Nephron (organoid): ENCODE data around the gene CHCHD1.

Experiments used
- H3K27ac Mint-ChIP-seq, 3 experiments: 2 replicates each; pipeline ENCODE4 v1.8.0; 2020; ENCODE audit warnings: mixed read lengths in 3 of 3, mild to moderate bottlenecking in 2 of 3, moderate library complexity in 1 of 3
- H3K27me3 Mint-ChIP-seq: 2 replicates; pipeline ENCODE4 v1.8.0; 2021; ENCODE audit warnings: low read depth, mild to moderate bottlenecking, moderate library complexity, mixed read lengths
- H3K36me3 Mint-ChIP-seq: 2 replicates; pipeline ENCODE4 v1.8.0; 2020; ENCODE audit warnings: low read depth, mixed read lengths
- H3K4me1 Mint-ChIP-seq: 2 replicates; pipeline ENCODE4 v1.8.0; 2020; ENCODE audit warnings: mixed read lengths
- H3K4me3 Mint-ChIP-seq, 3 experiments: 2 replicates each; pipeline ENCODE4 v1.8.0; 2020; ENCODE audit warnings: mild to moderate bottlenecking in 3 of 3, mixed read lengths in 3 of 3, moderate library complexity in 2 of 3
- H3K9me3 Mint-ChIP-seq: 2 replicates; pipeline ENCODE4 v1.8.0; 2020; ENCODE audit warnings: mixed read lengths
- TF ChIP-seq, protein P1 (sequence below), 3 experiments: fragments of 200-600 bp; sonication (generic); IDR thresholded peaks; one replicate each; pipeline ENCODE4 v1.5.0; 2021; ENCODE audit warnings: antibody characterized with exemption in 3 of 3; ENCODE audit not compliant: unreplicated experiment in 3 of 3

Gene CHCHD1

DNA sequence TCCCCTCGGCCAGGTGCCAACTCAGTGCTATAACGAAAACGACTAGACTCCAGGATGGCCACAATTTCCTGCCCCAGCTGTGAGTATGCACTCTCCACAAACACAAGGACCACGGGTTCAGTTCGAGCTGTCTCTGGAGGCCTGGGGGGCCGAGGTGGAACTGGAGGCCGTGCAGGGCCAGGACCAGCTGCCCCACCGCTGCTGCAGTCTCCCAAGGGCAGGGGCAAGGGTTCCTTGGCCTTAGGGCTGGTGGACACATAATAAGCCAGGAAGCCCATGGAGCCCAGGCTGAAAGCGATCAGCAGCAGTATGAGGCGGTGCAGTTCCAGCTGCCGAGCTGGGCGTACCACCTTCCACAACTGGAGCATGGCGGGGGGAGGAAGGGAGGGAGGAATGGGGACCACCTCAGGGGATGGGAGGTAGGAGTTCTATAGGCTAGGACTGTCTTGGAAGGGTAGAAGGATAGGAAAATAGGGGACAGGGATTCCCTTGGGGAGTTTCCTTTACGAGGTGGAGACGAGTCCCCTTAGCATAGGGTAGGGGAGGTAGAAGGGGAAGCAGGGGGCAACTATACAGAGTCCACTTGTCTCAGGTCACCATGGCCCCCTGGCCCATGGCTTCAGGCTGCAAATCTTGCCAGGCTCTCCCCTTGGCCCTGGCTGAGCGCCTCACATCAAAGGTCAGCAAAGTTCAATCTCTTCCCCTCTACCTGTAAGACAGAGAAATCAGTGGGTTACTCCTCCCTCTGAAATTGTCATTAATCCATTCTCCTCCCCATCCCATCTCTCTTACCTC, 26.4 kb downstream of the CHCHD1 start:
- TF ChIP-seq, protein P1, sequence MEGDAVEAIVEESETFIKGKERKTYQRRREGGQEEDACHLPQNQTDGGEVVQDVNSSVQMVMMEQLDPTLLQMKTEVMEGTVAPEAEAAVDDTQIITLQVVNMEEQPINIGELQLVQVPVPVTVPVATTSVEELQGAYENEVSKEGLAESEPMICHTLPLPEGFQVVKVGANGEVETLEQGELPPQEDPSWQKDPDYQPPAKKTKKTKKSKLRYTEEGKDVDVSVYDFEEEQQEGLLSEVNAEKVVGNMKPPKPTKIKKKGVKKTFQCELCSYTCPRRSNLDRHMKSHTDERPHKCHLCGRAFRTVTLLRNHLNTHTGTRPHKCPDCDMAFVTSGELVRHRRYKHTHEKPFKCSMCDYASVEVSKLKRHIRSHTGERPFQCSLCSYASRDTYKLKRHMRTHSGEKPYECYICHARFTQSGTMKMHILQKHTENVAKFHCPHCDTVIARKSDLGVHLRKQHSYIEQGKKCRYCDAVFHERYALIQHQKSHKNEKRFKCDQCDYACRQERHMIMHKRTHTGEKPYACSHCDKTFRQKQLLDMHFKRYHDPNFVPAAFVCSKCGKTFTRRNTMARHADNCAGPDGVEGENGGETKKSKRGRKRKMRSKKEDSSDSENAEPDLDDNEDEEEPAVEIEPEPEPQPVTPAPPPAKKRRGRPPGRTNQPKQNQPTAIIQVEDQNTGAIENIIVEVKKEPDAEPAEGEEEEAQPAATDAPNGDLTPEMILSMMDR (IDR thresholded peaks at IDR 0.05; ENCODE audit: unreplicated experiment in 3 of 3) = no peak
- Mint-ChIP-seq H3K36me3 (peaks cover 43% of the 10 kb centered on the region), H3K9me3 (no peaks in the 10 kb centered on the region), H3K4me1 (peaks cover 19% of the 10 kb centered on the region), H3K27ac (no peak overlapping the region), H3K27me3 (no peaks in the 10 kb centered on the region), H3K4me3 (peak overlapping the region in 2 of 3 experiments; percentile 53 to 89)

DNA sequence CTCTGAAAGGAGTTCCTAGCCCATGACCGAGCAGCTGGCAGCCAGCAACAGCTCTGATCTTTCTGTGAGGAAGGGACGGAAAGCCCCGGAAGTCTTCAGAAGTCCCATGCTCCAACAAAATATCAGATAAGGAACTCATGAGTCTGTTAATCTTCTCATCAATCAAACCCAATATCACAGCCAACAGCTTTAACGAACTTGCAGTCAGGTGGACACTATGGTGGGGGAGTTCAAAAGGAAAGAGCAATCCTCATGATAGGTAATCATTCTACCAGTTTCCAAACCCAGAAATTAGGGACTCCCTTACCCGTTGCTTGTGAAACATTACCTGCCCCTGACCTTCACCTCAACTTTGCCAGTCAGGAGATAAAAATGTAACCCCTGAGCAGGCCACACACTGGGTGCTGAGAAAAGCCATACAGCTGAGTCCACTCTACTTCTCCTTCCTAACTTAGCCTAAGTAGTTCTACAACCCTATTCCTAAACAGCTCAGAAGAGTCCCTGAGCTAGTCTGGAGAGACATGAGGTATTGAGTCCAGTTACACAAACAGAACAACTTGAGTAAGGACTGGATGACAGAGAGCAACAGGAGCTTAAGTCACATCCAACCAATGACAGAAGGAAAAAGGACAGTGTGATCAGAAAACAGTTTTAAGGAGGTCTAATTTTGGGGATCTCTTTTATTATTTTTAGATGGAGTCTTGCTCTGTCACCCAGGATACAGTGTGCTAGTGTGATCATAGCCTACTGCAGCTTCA, 27.4 kb downstream of the CHCHD1 start:
- H3K4me3 Mint-ChIP-seq = peak overlapping the region; percentile 74 to 92 (median 89)
- peaks cover 19% of the 10 kb centered on the region for H3K4me1 Mint-ChIP-seq
- peak overlapping the region in 2 of 3 experiments; percentile 47 to 49 for H3K27ac Mint-ChIP-seq
- TF ChIP-seq, protein P1 (IDR thresholded peaks at IDR 0.05; ENCODE audit: unreplicated experiment in 3 of 3) = no peak
- no peaks in the 10 kb centered on the region for H3K27me3 Mint-ChIP-seq
- no peaks in the 10 kb centered on the region for H3K9me3 Mint-ChIP-seq
- peaks cover 34% of the 10 kb centered on the region for H3K36me3 Mint-ChIP-seq

DNA sequence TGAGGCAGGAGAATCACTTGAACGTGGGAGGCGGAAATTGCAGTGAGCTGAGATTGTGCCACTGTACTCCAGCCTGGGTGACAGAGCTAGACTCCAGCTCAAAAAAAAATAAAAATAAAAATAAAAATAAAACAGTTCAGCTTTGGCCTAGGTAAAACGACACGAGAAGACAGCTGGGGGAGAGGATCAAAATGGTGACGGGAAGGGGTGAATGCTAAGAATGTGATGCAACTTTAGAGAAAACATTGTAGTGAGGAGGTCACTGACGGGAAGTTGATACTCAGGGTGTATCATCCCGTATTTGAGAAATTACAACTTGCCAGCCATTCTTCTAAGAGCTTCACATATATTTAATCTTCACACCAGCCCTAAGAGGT, 28.5 kb downstream of the CHCHD1 start:
- Mint-ChIP-seq H3K27me3 (no peaks in the 10 kb centered on the region), H3K36me3 (peaks cover 34% of the 10 kb centered on the region), H3K9me3 (no peaks in the 10 kb centered on the region), H3K27ac (peak overlapping the region; percentile 55 to 80 (median 68)), H3K4me1 (peaks cover 19% of the 10 kb centered on the region), H3K4me3 (peak overlapping the region; percentile 83 to 92 (median 89))
- TF ChIP-seq, protein P1 (IDR thresholded peaks at IDR 0.05; ENCODE audit: unreplicated experiment in 3 of 3) = no peak

DNA sequence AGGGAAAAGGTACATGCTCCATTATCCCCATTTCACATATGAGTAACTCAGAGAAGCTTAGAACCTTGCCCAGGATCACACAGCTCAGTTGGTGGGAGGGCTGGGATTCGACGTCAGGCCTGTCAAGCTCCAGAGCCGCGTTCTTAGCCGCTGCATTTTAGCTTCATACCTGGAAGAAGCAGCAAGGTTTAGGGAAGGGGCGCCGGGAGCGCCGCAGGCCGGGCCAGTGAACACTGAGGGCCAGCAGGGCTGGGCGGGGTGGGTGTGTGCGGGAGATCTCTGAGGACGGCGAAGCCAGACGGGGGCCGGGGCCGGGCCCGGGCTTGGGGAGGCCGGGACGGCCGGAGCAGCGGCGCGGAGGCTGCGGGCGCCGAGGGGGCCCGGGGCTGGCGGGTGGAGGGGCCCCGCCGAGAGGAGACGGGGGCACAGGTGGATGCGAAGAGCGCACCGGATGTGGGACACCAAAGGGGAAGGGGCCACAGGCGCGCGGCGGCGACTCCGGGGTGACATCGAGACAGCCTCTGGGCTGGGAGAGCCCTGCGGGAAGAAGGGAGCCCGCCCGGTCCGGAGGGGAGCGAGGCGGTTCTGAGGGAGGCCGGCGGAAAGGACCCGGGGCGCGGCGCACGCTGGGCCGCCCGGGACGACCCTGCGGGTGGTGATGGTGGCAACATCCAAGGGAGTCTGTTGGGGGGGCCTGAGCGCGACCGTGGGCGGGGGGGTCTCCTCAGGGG, 29.1 kb downstream of the CHCHD1 start:
- peak overlapping the region; percentile 83 to 92 (median 89) for H3K4me3 Mint-ChIP-seq
- no peaks in the 10 kb centered on the region for H3K27me3 Mint-ChIP-seq
- H3K9me3 Mint-ChIP-seq = no peaks in the 10 kb centered on the region
- TF ChIP-seq, protein P1 (IDR thresholded peaks at IDR 0.05; ENCODE audit: unreplicated experiment in 3 of 3) = no peak
- peak overlapping the region; percentile 55 to 80 (median 68) for H3K27ac Mint-ChIP-seq
- peaks cover 19% of the 10 kb centered on the region for H3K4me1 Mint-ChIP-seq
- H3K36me3 Mint-ChIP-seq = peaks cover 30% of the 10 kb centered on the region

DNA sequence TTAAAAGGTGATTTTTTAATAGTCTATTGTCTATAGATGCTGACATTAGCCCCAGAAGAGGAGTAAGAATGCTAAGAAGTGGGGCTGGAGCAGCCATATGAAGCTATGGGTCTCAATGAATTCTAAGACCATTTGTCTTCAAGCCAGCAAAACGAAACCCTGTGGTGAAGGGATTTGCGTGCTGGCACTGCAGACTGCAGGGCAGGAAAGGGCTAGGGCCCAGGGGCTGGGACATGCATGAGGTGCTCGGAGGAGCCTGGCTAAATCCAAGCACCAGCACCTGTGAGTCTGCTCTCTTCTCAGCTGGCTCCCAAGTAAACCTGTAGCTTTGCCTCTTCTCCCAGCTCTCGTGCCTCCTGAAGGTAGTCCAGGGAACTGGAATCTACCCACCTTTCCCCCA, 30.8 kb downstream of the CHCHD1 start:
- Mint-ChIP-seq H3K36me3 (peaks cover 16% of the 10 kb centered on the region), H3K4me1 (peaks cover 13% of the 10 kb centered on the region), H3K27ac (peak overlapping the region in 2 of 3 experiments; percentile 47 to 83), H3K9me3 (no peaks in the 10 kb centered on the region), H3K4me3 (peak overlapping the region; percentile 74 to 86 (median 84)), H3K27me3 (peaks cover 4% of the 10 kb centered on the region)
- TF ChIP-seq, protein P1 (IDR thresholded peaks at IDR 0.05; ENCODE audit: unreplicated experiment in 3 of 3) = no peak
